Nephron (organoid): ENCODE data around the gene RIPPLY1.

ENCODE experiments used
- H3K27ac Mint-ChIP-seq, 3 experiments: 2 replicates each; pipeline ENCODE4 v1.8.0; 2020; ENCODE audit warnings: mixed read lengths in 3 of 3, mild to moderate bottlenecking in 2 of 3, moderate library complexity in 1 of 3
- H3K27me3 Mint-ChIP-seq: 2 replicates; pipeline ENCODE4 v1.8.0; 2021; ENCODE audit warnings: low read depth, mild to moderate bottlenecking, moderate library complexity, mixed read lengths
- H3K36me3 Mint-ChIP-seq: 2 replicates; pipeline ENCODE4 v1.8.0; 2020; ENCODE audit warnings: low read depth, mixed read lengths
- H3K4me1 Mint-ChIP-seq: 2 replicates; pipeline ENCODE4 v1.8.0; 2020; ENCODE audit warnings: mixed read lengths
- H3K4me3 Mint-ChIP-seq, 3 experiments: 2 replicates each; pipeline ENCODE4 v1.8.0; 2020; ENCODE audit warnings: mild to moderate bottlenecking in 3 of 3, mixed read lengths in 3 of 3, moderate library complexity in 2 of 3
- H3K9me3 Mint-ChIP-seq: 2 replicates; pipeline ENCODE4 v1.8.0; 2020; ENCODE audit warnings: mixed read lengths
- TF ChIP-seq, protein P1 (sequence below), 3 experiments: fragments of 200-600 bp; sonication (generic); IDR thresholded peaks; one replicate each; pipeline ENCODE4 v1.5.0; 2021; ENCODE audit warnings: antibody characterized with exemption in 3 of 3; ENCODE audit not compliant: unreplicated experiment in 3 of 3

The RIPPLY1 gene

GRCh38 chrX:106933538-106933961 is 30.4 kb upstream of the RIPPLY1 start:
- Mint-ChIP-seq H3K27ac (peak overlapping the region in 2 of 3 experiments; percentile 44 to 59), H3K9me3 (no peaks in the 10 kb centered on the region), H3K36me3 (no peaks in the 10 kb centered on the region), H3K27me3 (peaks cover 4% of the 10 kb centered on the region), H3K4me1 (peaks cover 16% of the 10 kb centered on the region), H3K4me3 (no peak overlapping the region)
- TF ChIP-seq, protein P1, sequence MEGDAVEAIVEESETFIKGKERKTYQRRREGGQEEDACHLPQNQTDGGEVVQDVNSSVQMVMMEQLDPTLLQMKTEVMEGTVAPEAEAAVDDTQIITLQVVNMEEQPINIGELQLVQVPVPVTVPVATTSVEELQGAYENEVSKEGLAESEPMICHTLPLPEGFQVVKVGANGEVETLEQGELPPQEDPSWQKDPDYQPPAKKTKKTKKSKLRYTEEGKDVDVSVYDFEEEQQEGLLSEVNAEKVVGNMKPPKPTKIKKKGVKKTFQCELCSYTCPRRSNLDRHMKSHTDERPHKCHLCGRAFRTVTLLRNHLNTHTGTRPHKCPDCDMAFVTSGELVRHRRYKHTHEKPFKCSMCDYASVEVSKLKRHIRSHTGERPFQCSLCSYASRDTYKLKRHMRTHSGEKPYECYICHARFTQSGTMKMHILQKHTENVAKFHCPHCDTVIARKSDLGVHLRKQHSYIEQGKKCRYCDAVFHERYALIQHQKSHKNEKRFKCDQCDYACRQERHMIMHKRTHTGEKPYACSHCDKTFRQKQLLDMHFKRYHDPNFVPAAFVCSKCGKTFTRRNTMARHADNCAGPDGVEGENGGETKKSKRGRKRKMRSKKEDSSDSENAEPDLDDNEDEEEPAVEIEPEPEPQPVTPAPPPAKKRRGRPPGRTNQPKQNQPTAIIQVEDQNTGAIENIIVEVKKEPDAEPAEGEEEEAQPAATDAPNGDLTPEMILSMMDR (IDR thresholded peaks at IDR 0.05; ENCODE audit: unreplicated experiment in 3 of 3) = no peak

GRCh38 chrX:106932960-106933537 is 29.9 kb upstream of the RIPPLY1 start:
- Mint-ChIP-seq H3K4me3 (no peak overlapping the region), H3K27ac (peak overlapping the region; percentile 44 to 74 (median 59)), H3K9me3 (no peaks in the 10 kb centered on the region), H3K36me3 (no peaks in the 10 kb centered on the region), H3K4me1 (peaks cover 16% of the 10 kb centered on the region), H3K27me3 (peaks cover 4% of the 10 kb centered on the region)
- TF ChIP-seq, protein P1 (IDR thresholded peaks at IDR 0.05; ENCODE audit: unreplicated experiment in 3 of 3) = no peak

- no peak overlapping the region for H3K4me3 Mint-ChIP-seq
- H3K36me3 Mint-ChIP-seq = no peaks in the 10 kb centered on the region
- H3K4me1 Mint-ChIP-seq = peaks cover 16% of the 10 kb centered on the region
- H3K9me3 Mint-ChIP-seq = no peaks in the 10 kb centered on the region
- H3K27me3 Mint-ChIP-seq = peaks cover 4% of the 10 kb centered on the region
- TF ChIP-seq, protein P1 (IDR thresholded peaks at IDR 0.05; ENCODE audit: unreplicated experiment in 3 of 3) = no peak
- H3K27ac Mint-ChIP-seq = peak overlapping the region; percentile 44 to 74 (median 59)
These were observed 29.4 kb upstream of the RIPPLY1 start for GRCh38 chrX:106932492-106932923.

GRCh38 chrX:106931831-106932491 is 28.8 kb upstream of the RIPPLY1 start:
- H3K27ac Mint-ChIP-seq = peak overlapping the region in 2 of 3 experiments; percentile 59 to 74
- H3K36me3 Mint-ChIP-seq = no peaks in the 10 kb centered on the region
- no peaks in the 10 kb centered on the region for H3K9me3 Mint-ChIP-seq
- peaks cover 16% of the 10 kb centered on the region for H3K4me1 Mint-ChIP-seq
- no peak overlapping the region for H3K4me3 Mint-ChIP-seq
- TF ChIP-seq, protein P1 (IDR thresholded peaks at IDR 0.05; ENCODE audit: unreplicated experiment in 3 of 3) = no peak
- H3K27me3 Mint-ChIP-seq = peaks cover 4% of the 10 kb centered on the region

DNA sequence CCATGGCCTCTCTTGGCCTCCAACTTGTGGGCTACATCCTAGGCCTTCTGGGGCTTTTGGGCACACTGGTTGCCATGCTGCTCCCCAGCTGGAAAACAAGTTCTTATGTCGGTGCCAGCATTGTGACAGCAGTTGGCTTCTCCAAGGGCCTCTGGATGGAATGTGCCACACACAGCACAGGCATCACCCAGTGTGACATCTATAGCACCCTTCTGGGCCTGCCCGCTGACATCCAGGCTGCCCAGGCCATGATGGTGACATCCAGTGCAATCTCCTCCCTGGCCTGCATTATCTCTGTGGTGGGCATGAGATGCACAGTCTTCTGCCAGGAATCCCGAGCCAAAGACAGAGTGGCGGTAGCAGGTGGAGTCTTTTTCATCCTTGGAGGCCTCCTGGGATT is 25.1 kb upstream of the RIPPLY1 start:
- Mint-ChIP-seq H3K27me3 (peaks cover 4% of the 10 kb centered on the region), H3K4me3 (no peak overlapping the region), H3K27ac (peak overlapping the region in 1 of 3 experiments; percentile 34), H3K4me1 (peaks cover 8% of the 10 kb centered on the region), H3K9me3 (no peaks in the 10 kb centered on the region), H3K36me3 (no peaks in the 10 kb centered on the region)
- TF ChIP-seq, protein P1 (IDR thresholded peaks at IDR 0.05; ENCODE audit: unreplicated experiment in 3 of 3) = no peak
